Dedifferentiated amniotic fluid mesenchymal stem cell (primary cell): ENCODE results near the gene CSK.

Source experiments
- DNase-seq: peaks from one replicate; pipeline ENCODE4 v3.0.0-alpha.2; 2016; ENCODE audit errors: extremely low spot score

The CSK gene

DNA sequence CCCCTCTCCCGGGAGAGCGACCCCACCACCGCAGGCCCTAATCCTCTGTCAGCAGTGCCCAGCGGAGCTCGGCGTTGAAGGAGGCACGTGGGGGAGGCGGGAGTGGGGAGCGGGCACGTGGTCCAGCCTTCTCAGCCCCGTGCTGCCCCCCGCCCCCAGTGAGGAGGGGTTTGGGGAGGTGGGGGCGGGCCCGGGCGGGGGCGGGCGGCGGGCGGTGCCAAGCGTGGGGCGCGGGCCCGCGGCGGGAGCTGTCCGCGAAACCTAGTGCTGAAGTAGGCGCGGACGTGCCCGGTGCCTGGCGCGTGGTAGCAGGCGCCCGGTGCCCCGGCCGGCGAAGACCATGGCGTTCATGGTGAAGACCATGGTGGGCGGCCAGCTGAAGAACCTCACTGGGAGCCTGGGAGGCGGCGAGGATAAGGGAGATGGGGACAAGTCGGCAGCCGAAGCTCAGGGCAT is 44.5 kb downstream of the CSK start, which contains the start of gene CPLX3:
TSS of gene CPLX3 (plus strand) at position 264 of the 456 bp plus-strand sequence. CDS start at position 341, 77 bp downstream.
- no peak for DNase-seq

GRCh38 chr15:74826921-74827320 is 45.0 kb downstream of the CSK start:
- no peak for DNase-seq

- DNase-seq, result no peak
Observed at GRCh38 chr15:74827614-74828013, 45.7 kb downstream of the CSK start.

- no peak for DNase-seq
Observed at GRCh38 chr15:74828835-74829234, 47.0 kb downstream of the CSK start.

DNA sequence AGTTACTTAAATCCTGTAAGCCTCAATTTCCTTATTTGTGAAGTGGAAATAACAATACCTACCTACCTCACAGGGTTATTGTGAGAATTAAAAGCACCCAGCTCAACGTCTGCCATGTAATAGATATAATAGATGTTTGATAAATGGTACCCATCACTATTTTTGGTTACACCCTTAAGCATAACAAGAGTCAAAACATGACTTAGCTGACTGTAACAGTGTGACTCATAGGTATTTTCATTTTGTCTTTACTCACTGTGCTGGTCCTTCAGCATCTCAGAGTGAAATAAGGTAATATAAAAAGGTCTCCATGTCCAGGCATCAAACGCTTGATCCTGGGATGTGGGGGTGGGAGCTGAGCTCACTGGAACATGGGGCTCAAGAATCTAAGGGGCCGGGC is 47.6 kb downstream of the CSK start:
- no peak for DNase-seq

DNA sequence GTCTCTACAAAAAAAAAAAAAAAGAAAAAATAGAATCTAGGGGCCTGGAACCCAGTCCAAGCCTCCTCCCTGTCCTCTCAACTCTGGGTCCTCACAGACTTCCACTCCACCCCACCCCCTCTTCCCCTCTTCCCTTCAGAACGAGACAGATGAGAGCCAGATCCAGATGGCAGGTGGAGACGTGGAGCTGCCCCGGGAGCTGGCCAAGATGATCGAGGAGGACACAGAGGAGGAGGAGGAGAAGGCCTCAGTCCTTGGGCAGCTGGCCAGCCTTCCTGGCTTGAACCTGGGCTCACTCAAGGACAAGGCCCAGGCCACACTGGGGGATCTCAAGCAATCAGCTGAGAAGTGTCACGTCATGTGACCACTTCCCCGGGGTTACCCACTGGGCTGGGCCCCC is 48.1 kb downstream of the CSK start:
- DNase-seq, result no peak

DNA sequence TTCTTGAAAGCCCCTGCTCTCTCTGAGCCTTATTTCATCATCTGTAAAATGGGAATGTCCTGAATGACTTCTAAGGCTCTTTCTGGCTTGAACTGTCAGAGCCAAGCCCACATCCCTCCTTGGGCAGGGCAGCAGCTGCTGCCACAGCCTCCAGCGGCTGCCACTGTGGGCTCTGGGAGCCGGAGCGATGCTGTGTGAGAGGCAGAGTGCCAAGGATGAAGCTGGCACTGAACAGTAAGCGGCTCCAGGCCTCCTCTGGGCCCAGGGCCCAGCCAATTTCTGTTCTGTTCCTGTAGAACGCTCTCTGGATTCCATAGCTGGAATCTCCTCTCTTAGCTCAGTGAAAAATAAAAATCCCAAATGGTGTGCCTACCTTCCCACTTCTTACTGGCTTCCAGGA is 49.0 kb downstream of the CSK start:
- no peak for DNase-seq

- no peak for DNase-seq
Observed at GRCh38 chr15:74831813-74832495, 50.1 kb downstream of the CSK start.

DNA sequence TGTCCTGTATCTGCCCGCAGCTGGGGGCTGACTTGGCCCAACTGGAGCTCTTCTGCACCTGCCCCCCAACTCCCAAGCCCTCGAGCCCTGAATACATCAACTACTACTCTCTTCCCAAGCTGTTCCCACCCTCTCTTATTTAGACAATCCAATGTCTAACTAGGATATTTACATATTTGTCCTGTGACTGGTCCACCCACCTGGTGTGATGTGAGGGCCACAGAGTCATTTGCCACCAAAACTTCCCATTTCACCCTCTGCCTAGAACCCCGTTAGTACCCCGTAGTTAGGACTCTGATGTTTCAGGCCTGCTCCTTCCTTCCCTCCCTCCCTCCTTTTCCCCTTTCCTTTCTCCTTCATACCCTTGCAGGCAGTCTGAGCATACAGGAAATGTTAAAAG is 50.9 kb downstream of the CSK start:
- no peak for DNase-seq

DNA sequence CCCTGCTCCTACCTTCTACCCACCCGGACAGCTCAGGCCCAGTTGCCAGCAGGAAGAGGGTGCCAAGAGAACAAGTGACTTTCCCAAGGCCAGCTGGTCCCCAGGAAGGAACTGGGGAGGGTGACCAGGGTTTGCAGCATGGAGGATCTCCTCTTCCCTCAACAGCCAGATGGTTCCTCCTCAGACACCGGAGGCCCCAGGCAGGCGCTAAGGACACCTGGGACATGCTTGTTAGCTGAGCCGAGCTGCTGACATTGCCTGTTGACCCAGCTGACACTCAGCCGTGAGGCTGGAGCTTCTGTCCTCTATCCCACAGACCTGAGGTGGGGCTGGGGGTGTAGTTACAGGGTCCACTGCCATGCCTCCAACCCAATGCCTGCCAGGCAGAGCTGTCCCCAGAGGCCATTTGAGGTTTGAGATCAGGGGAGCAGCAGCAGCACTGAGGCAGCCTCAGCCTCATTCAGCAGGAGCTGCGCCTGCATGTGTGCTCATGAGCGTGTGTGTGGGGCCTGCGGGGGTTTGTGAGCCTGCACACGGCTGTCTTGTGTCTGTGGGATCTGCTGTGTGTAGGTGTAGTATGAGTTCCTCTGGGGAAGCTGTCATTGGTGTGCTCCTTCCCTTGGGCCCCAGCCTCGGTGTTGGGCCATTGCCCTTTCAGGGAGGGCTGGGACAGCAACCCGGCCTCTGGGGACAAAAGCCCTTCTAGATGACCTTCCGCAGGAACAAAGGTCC is 51.7 kb downstream of the CSK start:
- no peak for DNase-seq

- no peak for DNase-seq
Observed at GRCh38 chr15:74835312-74835823, 53.5 kb downstream of the CSK start.

- no peak for DNase-seq
Observed at GRCh38 chr15:74836846-74837245, 55.0 kb downstream of the CSK start.

GRCh38 chr15:74837482-74838136 is 55.7 kb downstream of the CSK start:
- no peak for DNase-seq

DNA sequence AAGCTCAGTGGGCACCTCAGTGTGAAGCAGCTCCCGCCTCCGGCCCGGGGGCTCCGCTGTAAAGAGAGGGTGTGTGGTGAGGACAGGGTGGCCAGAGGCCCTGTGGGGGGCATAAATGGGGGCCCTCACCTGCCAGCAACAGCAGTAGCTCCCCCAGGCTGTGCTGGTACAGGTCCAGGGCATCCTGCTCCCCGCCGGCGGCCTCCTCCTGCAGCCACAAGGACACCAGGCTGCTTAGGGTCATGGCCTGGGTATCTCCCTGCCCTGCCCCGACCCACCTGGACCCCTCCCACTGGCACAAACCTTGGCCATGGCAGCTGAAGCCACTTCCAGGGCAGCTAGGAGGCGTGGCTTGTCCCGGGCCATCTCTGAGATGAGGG is 56.2 kb downstream of the CSK start:
- DNase-seq, result no peak

GRCh38 chr15:74838746-74839525 is 57.1 kb downstream of the CSK start:
- no peak for DNase-seq

DNA sequence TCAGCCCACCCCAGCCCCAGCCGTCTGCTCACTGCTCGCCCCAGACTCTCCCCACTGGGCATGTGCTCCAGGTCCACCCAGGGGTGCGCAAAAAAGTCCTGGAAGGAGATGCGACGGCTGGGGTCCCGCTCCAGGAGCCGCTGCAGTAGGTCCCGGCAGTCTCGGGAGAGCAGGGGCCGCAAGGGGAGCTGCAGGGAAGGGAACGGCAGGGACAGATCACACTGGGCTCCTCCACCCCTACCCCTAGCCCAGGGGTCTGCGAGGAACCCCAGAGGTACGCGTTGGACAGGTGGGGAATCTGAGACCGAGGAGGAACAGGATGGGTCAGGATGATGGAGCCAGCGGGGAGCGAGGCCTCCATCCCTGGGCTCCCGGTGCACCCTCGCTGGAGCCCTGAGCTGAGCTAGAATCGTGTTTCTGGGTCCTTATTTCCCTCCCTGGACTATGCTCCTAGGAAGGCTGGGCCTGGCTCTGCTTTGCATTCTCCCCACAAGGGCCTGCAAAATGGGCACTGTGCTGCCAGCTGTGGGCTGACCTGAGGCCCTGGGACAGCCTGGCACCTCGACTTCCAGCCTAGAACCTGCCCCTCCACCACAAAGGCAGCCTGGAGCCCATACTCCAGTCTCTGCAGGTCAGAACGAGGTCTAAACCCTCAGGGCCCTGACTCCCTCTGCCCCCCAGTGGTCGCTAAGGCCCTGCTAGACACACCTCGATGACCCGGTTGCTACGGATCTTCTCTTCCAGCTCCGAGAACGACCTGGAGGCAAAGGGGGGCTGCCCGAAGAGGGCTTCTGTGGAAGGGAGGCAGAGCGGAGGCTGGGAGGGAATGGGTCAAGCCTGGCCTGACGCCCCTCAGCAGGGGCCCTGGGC is 57.9 kb downstream of the CSK start:
- no peak for DNase-seq

- DNase-seq, result no peak
Observed at GRCh38 chr15:74840851-74841775, 59.2 kb downstream of the CSK start.

GRCh38 chr15:74841891-74842373 is 60.1 kb downstream of the CSK start:
- no peak for DNase-seq

GRCh38 chr15:74842581-74843444 is 60.9 kb downstream of the CSK start, which contains the start of gene ULK3:
Gene ULK3 (minus strand): TSS chr15:74843156. CDS start chr15:74843105, 51 bp downstream.
- DNase-seq, result peak; percentile 78
